Natural killer cell (primary cell): Measurements from ENCODE around the gene FXYD6. TPM values are rescaled to one million over a fixed set of nuclear protein-coding genes. Genes with fewer than 3 reads are reported as not detected.
"Not testable (repeated sequence)": the region's sequence is repeated elsewhere in the genome, so short reads cannot be mapped to it uniquely, and the experiment has no call there.

Source experiments
- ATAC-seq, 3 donors: fragments of 150-1000 bp in 2 of 3; fragments of 200-7000 bp in 1 of 3; cut with Tn5 transposase; 1 replicate in 1 of 3; 2 replicates in 2 of 3; pipeline ENCODE4 v1.10.0; 2021; ENCODE audit warnings: mild to moderate bottlenecking in 2 of 3, moderate library complexity in 2 of 3
- DNase-seq, 2 donors: peaks; one replicate each; pipeline versions ENCODE4 v3.0.0 to v3.0.0-alpha.2; 2013 to 2021; ENCODE audit warnings: mixed read lengths in 1 of 2
- H3K27ac ChIP-seq: one replicate; pipeline ENCODE4 v1.5.1; 2013; ENCODE audit warnings: mild to moderate bottlenecking, low read length
- H3K27me3 ChIP-seq: one replicate; pipeline ENCODE4 v1.6.1; 2013; ENCODE audit warnings: low read length; ENCODE audit not compliant: control insufficient read depth, insufficient read depth
- H3K36me3 ChIP-seq: one replicate; pipeline ENCODE4 v1.6.1; 2013; ENCODE audit warnings: low read length; ENCODE audit not compliant: control insufficient read depth, insufficient read depth
- H3K4me1 ChIP-seq: one replicate; pipeline ENCODE4 v1.6.1; 2013; ENCODE audit warnings: low read length; ENCODE audit not compliant: control insufficient read depth, insufficient read depth
- H3K4me3 ChIP-seq: one replicate; pipeline ENCODE4 v1.5.1; 2013; ENCODE audit warnings: low read length
- H3K9me3 ChIP-seq: one replicate; pipeline ENCODE4 v1.6.1; 2013; ENCODE audit warnings: low read length; ENCODE audit not compliant: control insufficient read depth, insufficient read depth
- H3K27ac Mint-ChIP-seq, 2 donors: one replicate each; pipeline ENCODE4 v1.8.0; 2022; ENCODE audit warnings: mild to moderate bottlenecking in 2 of 2, mixed read lengths in 2 of 2, moderate library complexity in 1 of 2
- H3K27me3 Mint-ChIP-seq, 2 donors: one replicate each; pipeline ENCODE4 v1.8.0; 2022; ENCODE audit warnings: low read depth in 2 of 2, mixed read lengths in 2 of 2
- H3K36me3 Mint-ChIP-seq: one replicate; pipeline ENCODE4 v1.8.0; 2022; ENCODE audit warnings: mixed read lengths
- H3K4me1 Mint-ChIP-seq, 2 donors: one replicate each; pipeline ENCODE4 v1.8.0; 2022; ENCODE audit warnings: mixed read lengths in 2 of 2
- H3K4me3 Mint-ChIP-seq: one replicate; pipeline ENCODE4 v1.8.0; 2022; ENCODE audit warnings: mild to moderate bottlenecking, moderate library complexity, mixed read lengths
- H3K9me3 Mint-ChIP-seq, 2 donors: one replicate each; pipeline ENCODE4 v1.8.0; 2022; ENCODE audit warnings: mixed read lengths in 2 of 2
- WGBS: methylation state at CpG from one replicate; pipeline ENCODE4 v1.1.7; 2013; ENCODE audit warnings: missing lambda C conversion rate; ENCODE audit not compliant: insufficient coverage; 5-methylcytosine and 5-hydroxymethylcytosine counted together
- intact Hi-C: fragments of 100-400 bp; cut with micrococcal nuclease; formaldehyde crosslinking; loops from one replicate; pipeline ENCODE4 v1.14.2; 2022
- total RNA-seq, 4 donors: library from RNA; stranded (reverse); fragments of 120-200 nt in 1 of 4; gene quantifications; one replicate each; pipeline versions ENCODE4 v1.2.3 to v1.2.4, GENCODE V29; 2013 to 2022
- TF ChIP-seq, protein P1 (sequence below): fragments of 200-600 bp; IDR thresholded peaks from one replicate; pipeline ENCODE4 v1.8.0; 2022; ENCODE audit warnings: antibody characterized with exemption

FXYD6 gene
- total RNA-seq, 3 donors from 2014 or later (not counting 1 experiment from before 2014, with no cell fraction given) = 0.20 to 0.90 TPM; not detected in 1

DNA sequence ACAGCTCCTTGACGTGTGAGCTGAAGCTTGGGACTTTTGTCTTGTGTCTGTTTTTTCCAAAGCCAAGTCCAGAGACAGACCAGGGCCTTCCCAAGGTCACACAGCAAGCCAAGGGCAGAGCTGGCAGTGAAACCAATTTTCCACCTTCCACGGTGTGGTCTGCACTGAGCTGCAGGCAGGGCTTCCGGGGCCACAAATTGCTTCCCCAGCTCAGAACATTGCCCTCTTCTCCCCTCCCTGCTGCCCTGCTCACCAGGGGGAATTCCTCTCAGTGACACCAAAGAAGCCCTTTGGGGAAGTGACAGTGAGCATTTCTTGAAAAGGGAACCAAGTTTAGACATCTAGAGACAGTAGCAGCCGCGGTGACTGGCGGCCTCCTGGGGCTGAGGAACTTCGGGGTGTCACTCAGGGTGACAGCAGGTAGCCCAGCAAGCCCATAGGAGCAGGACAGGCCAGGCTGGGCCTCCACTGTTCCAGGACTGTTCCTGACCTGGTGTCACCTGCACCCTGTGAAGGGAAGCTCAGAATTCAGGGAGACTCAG is 61.1 kb downstream of the FXYD6 start:
- H3K36me3 ChIP-seq = no peaks in the 10 kb centered on the region
- Mint-ChIP-seq H3K9me3 (no peaks in the 10 kb centered on the region), H3K27me3 (peaks cover 0 to 12% of the 10 kb centered on the region in 2 donors), H3K27ac (peak overlapping the region; percentile 68 to 90), H3K4me1 (peaks cover 16 to 43% of the 10 kb centered on the region in 2 donors), H3K4me3 (peak overlapping the region; percentile 64), H3K36me3 (no peaks in the 10 kb centered on the region)
- DNase-seq (peak; percentile 44 to 94), ATAC-seq (peak; percentile 78 to 82 (median 79))
- no peaks in the 10 kb centered on the region for H3K9me3 ChIP-seq
- no peaks in the 10 kb centered on the region for H3K27me3 ChIP-seq
- TF ChIP-seq, protein P1, sequence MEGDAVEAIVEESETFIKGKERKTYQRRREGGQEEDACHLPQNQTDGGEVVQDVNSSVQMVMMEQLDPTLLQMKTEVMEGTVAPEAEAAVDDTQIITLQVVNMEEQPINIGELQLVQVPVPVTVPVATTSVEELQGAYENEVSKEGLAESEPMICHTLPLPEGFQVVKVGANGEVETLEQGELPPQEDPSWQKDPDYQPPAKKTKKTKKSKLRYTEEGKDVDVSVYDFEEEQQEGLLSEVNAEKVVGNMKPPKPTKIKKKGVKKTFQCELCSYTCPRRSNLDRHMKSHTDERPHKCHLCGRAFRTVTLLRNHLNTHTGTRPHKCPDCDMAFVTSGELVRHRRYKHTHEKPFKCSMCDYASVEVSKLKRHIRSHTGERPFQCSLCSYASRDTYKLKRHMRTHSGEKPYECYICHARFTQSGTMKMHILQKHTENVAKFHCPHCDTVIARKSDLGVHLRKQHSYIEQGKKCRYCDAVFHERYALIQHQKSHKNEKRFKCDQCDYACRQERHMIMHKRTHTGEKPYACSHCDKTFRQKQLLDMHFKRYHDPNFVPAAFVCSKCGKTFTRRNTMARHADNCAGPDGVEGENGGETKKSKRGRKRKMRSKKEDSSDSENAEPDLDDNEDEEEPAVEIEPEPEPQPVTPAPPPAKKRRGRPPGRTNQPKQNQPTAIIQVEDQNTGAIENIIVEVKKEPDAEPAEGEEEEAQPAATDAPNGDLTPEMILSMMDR = no peak
- 2% methylated on average over 7 of the region's 7 CpGs for WGBS
- H3K4me1 ChIP-seq = peaks cover 50% of the 10 kb centered on the region
- H3K27ac ChIP-seq = peak overlapping the region; percentile 77
- no peak overlapping the region for H3K4me3 ChIP-seq
- intact Hi-C loops = no loop called here

- Mint-ChIP-seq H3K36me3 (no peaks in the 10 kb centered on the region), H3K27ac (peak overlapping the region; percentile 68 to 90), H3K4me3 (peak overlapping the region; percentile 75), H3K4me1 (peaks cover 16 to 43% of the 10 kb centered on the region in 2 donors), H3K27me3 (peaks cover 0 to 12% of the 10 kb centered on the region in 2 donors), H3K9me3 (no peaks in the 10 kb centered on the region)
- ATAC-seq = peak; percentile 41 to 63 (median 56)
- Histone ChIP-seq H3K27ac (peak overlapping the region; percentile 77), H3K27me3 (no peaks in the 10 kb centered on the region), H3K36me3 (no peaks in the 10 kb centered on the region), H3K4me1 (peaks cover 50% of the 10 kb centered on the region), H3K4me3 (no peak overlapping the region), H3K9me3 (no peaks in the 10 kb centered on the region)
- TF ChIP-seq, protein P1 = no peak
- intact Hi-C loops = no loop called here
- peak; percentile 65 to 96 for DNase-seq
- 7% methylated on average over 13 of the region's 14 CpGs for WGBS
These were observed 61.6 kb downstream of the FXYD6 start for GRCh38 chr11:117814766-117815261.

- Histone ChIP-seq H3K36me3 (no peaks in the 10 kb centered on the region), H3K27ac (peak overlapping the region; percentile 77), H3K4me1 (peaks cover 52% of the 10 kb centered on the region), H3K27me3 (no peaks in the 10 kb centered on the region), H3K9me3 (no peaks in the 10 kb centered on the region), H3K4me3 (no peak overlapping the region)
- Mint-ChIP-seq H3K27ac (peak overlapping the region in 1 of 2 donors; percentile 90), H3K4me3 (peak overlapping the region; percentile 75), H3K27me3 (peaks cover 0 to 13% of the 10 kb centered on the region in 2 donors), H3K36me3 (no peaks in the 10 kb centered on the region), H3K4me1 (peaks cover 16 to 43% of the 10 kb centered on the region in 2 donors), H3K9me3 (no peaks in the 10 kb centered on the region)
- intact Hi-C loops = no loop called here
- DNase-seq (no peak), ATAC-seq (no peak)
- WGBS = 78% methylated on average over 7 of the region's 7 CpGs
- TF ChIP-seq, protein P1 = no peak
These were observed 62.2 kb downstream of the FXYD6 start for GRCh38 chr11:117814204-117814765.

DNA sequence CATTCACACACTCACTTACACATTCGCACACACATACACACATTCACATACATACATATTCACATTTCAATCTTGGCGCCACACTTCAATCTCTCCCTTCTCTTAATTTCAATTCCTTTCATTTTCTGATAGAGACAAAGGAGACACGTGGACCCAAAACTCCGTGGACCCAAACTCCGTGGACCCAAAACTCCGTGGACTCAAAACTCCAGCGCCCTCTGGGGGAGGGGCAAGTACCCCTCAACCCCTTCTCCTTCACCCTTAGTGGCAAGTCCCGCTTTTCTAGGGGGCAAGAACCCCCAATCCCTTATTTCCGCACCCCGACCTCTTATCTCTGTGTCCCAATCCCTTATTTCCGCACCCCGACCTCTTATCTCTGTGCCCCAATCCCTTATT is 66.4 kb downstream of the FXYD6 start:
- H3K9me3 Mint-ChIP-seq, H3K27ac ChIP-seq, H3K9me3 ChIP-seq, H3K36me3 ChIP-seq, DNase-seq, H3K4me3 ChIP-seq, H3K27me3 ChIP-seq, intact Hi-C loops, H3K27ac Mint-ChIP-seq, ATAC-seq, H3K36me3 Mint-ChIP-seq, H3K4me3 Mint-ChIP-seq: not testable (repeated sequence)
- peaks cover 26% of the 10 kb centered on the region for H3K4me1 ChIP-seq
- 84% methylated on average over 12 of the region's 12 CpGs for WGBS
- peaks cover 6 to 11% of the 10 kb centered on the region in 2 donors for H3K4me1 Mint-ChIP-seq
- peaks cover 0 to 18% of the 10 kb centered on the region in 2 donors for H3K27me3 Mint-ChIP-seq
